K562 (cell line): ENCODE measurements around the gene CTSH. TPM values are rescaled to one million over a fixed set of nuclear protein-coding genes. Genes with fewer than 3 reads are reported as not detected.
A peak's percentile ranks its signal among the peaks of the same experiment; 100 is the strongest.

Experiments
- ATAC-seq: fragments of 200-7000 bp; cut with Tn5 transposase; 3 replicates; pipeline ENCODE4 v1.9.1; 2020; ENCODE audit warnings: moderate library complexity
- BruUV-seq: library from RNA; stranded (reverse); fragments of 400-500 nt; replicated peaks from 2 replicates; lab custom pipeline; 2021; lab: Mats Ljungman, UMichigan
- CTCF ChIA-PET: fragments of 300-600 bp; formaldehyde crosslinking; extraction: SDS; loops from one replicate; lab custom pipeline; 2021; ENCODE audit warnings: low intra/inter-chr PET ratio; lab: Yijun Ruan, JAX
- POLR2A ChIA-PET: fragments of 300-600, 350-650 bp; sonication (Branson Sonifier 250); formaldehyde crosslinking; extraction: SDS; loops from one replicate; lab custom pipeline; 2021; ENCODE audit warnings: antibody characterized with exemption, inconsistent platforms; lab: Yijun Ruan, JAX
- DNase-seq, 4 experiments: peaks; one replicate each; pipeline versions ENCODE4 v3.0.0 to v3.0.0-alpha.2; 2011 to 2018; ENCODE audit warnings: low spot score in 3 of 4, mixed read lengths in 3 of 4; ENCODE audit errors: extremely low read depth in 1 of 4
- FAIRE-seq: peaks from 2 replicates; lab custom pipeline; 2011; peaks lifted over from hg19 to GRCh38; lab: Jason Lieb, UNC
- H2AFZ ChIP-seq: 2 replicates; pipeline ENCODE4 v1.6.0; 2011; ENCODE audit warnings: low read depth, low read length, control low read depth, inconsistent platforms
- H3K27ac ChIP-seq: fragments of 200-600 bp; 3 replicates; pipeline ENCODE4 v1.8.0; 2011; ENCODE audit warnings: low read depth, mild to moderate bottlenecking, control low read depth, inconsistent platforms, low read length, moderate library complexity, mixed read lengths; ENCODE audit errors: extremely low read depth
- H3K27me3 ChIP-seq, 2 experiments: fragments of 300-600 bp in 1 of 2; 2 replicates in 1 of 2; 3 replicates in 1 of 2; pipeline versions ENCODE4 v1.6.0 to v1.8.0; 2011; ENCODE audit warnings: inconsistent platforms in 2 of 2, low read length in 2 of 2, mild to moderate bottlenecking in 1 of 2, mixed read lengths in 1 of 2, moderate library complexity in 1 of 2; ENCODE audit not compliant: control insufficient read depth in 2 of 2, insufficient read depth in 2 of 2
- H3K36me3 ChIP-seq: fragments of 300-600 bp; 3 replicates; pipeline ENCODE4 v1.8.0; 2011; ENCODE audit warnings: mild to moderate bottlenecking, low read length, inconsistent platforms; ENCODE audit not compliant: control insufficient read depth, insufficient read depth
- H3K4me1 ChIP-seq, 2 experiments: fragments of 200-600 bp in 1 of 2; replicated peaks in 1 of 2; 2 replicates in 1 of 2; 3 replicates in 1 of 2; pipeline versions ENCODE4 v1.5.1 to v1.8.0; 2011; ENCODE audit warnings: inconsistent platforms in 2 of 2, low read length in 2 of 2, mild to moderate bottlenecking in 1 of 2, mixed read lengths in 1 of 2, moderate library complexity in 1 of 2; ENCODE audit not compliant: control insufficient read depth in 2 of 2, insufficient read depth in 2 of 2
- H3K4me2 ChIP-seq: 2 replicates; pipeline ENCODE4 v1.6.1; 2011; ENCODE audit warnings: low read length, control low read depth, inconsistent platforms, mixed read lengths; ENCODE audit not compliant: insufficient read depth
- H3K4me3 ChIP-seq: fragments of 200-600 bp; sonication (generic), shearing (Covaris generic); 2 replicates; pipeline ENCODE4 v1.5.1; 2016; ENCODE audit warnings: control low read depth, inconsistent platforms
- H3K79me2 ChIP-seq: fragments of 200-600 bp; 3 replicates; pipeline ENCODE4 v1.8.0; 2011; ENCODE audit warnings: low read length, inconsistent platforms; ENCODE audit not compliant: control insufficient read depth, insufficient read depth
- H3K9ac ChIP-seq, 2 experiments: 2 replicates each; pipeline versions ENCODE4 v1.6.0 to v1.6.1; 2011; ENCODE audit warnings: low read depth in 2 of 2, low read length in 2 of 2, control low read depth in 1 of 2, inconsistent platforms in 1 of 2, mild to moderate bottlenecking in 1 of 2, mixed read lengths in 1 of 2; ENCODE audit not compliant: insufficient read depth in 1 of 2
- H3K9me1 ChIP-seq: one replicate; pipeline ENCODE4 v1.6.0; 2011; ENCODE audit warnings: inconsistent platforms, mild to moderate bottlenecking, low read length, moderate library complexity; ENCODE audit not compliant: control insufficient read depth, insufficient read depth
- H3K9me3 ChIP-seq: replicated peaks from 2 replicates; pipeline ENCODE4 v1.5.1; 2011; ENCODE audit warnings: low read depth, low read length, inconsistent platforms; ENCODE audit not compliant: control insufficient read depth, insufficient read depth
- H4K20me1 ChIP-seq: replicated peaks from 2 replicates; pipeline ENCODE4 v1.6.1; 2011; ENCODE audit warnings: low read length, inconsistent platforms, mixed read lengths; ENCODE audit not compliant: control insufficient read depth, insufficient read depth
- CHCHD3 ChIP-seq: fragments of 250-450 bp; sonication (Bioruptor Pico); IDR thresholded peaks from 2 replicates; pipeline ENCODE4 v2.1.2; 2022; ENCODE audit warnings: mild to moderate bottlenecking
- DPF2 ChIP-seq: fragments of 450-650 bp; IDR thresholded peaks from 2 replicates; pipeline ENCODE4 v1.6.1; 2016
- MAZ ChIP-seq, 2 experiments: fragments of 450-650 bp in 1 of 2; sonication (generic) in 1 of 2; formaldehyde crosslinking; IDR thresholded peaks in 1 of 2; conservative IDR thresholded peaks in 1 of 2; 2 replicates each; pipeline versions ENCODE4 v1.4.0 to v1.5.0; 2020; ENCODE audit warnings: mild to moderate bottlenecking in 1 of 2, missing genetic modification reagents in 1 of 2
- PHF21A ChIP-seq: fragments of 450-650 bp; IDR thresholded peaks from 2 replicates; pipeline ENCODE4 v1.6.1; 2017; ENCODE audit warnings: low read depth, borderline replicate concordance
- TRIM25 ChIP-seq: fragments of 450-650 bp; IDR thresholded peaks from 2 replicates; pipeline ENCODE4 v1.7.0; 2016; ENCODE audit warnings: borderline replicate concordance
- VEZF1 ChIP-seq: fragments of 200-800 bp; sonication (Bioruptor generic); IDR thresholded peaks from 2 replicates; pipeline ENCODE4 v1.6.1; 2017; ENCODE audit warnings: missing genetic modification characterization, missing compliant biosample characterization
- ZFP1 ChIP-seq: fragments of 450-650 bp; formaldehyde crosslinking; IDR thresholded peaks from 2 replicates; pipeline ENCODE4 v1.4.0; 2020; ENCODE audit warnings: mild to moderate bottlenecking, mixed read lengths
- WGBS: fragments of 100-300 bp; shearing (Covaris generic); methylation state at CpG from one replicate; pipeline ENCODE4 v1.1.6; 2016; ENCODE audit warnings: low coverage, mixed read lengths; ENCODE audit not compliant: insufficient coverage; ENCODE audit errors: missing lambda C conversion rate; 5-methylcytosine and 5-hydroxymethylcytosine counted together
- in situ Hi-C: fragments of 300-500 bp; cut with MboI; formaldehyde crosslinking; loops from 4 replicates; pipeline ENCODE4 v1.15.0; 2018; ENCODE audit warnings: inconsistent platforms, mixed read lengths
- intact Hi-C: fragments of 100-400 bp; cut with micrococcal nuclease; formaldehyde crosslinking; loops from 2 replicates; pipeline ENCODE4 v1.14.2; 2022
- polyA plus RNA-seq, 8 experiments: library from polyadenylated mRNA; depleted of rRNA in 4 of 8; stranded (reverse) in 5 of 8; unstranded in 3 of 8; fragments of >200 nt; fragmentation: Nextera tagmentation in 2 of 8; fragmentation: Illumina TruSeq in 1 of 8; extraction: Ambion mirVana in 2 of 8; extraction: Trizol in 1 of 8; gene quantifications; 2 replicates each; pipeline versions ENCODE4 v1.2.1 to v1.2.3, GENCODE V29; 2011 to 2014; ENCODE audit warnings: inconsistent platforms in 1 of 8, missing spikeins in 1 of 8
- total RNA-seq, 7 experiments: library from RNA; depleted of rRNA in 6 of 7; stranded (reverse); fragments of >200 nt in 6 of 7; fragmentation: Illumina TruSeq in 2 of 7; extraction: Trizol in 2 of 7; gene quantifications; 2 replicates each; pipeline versions ENCODE4 v1.2.1 to v1.2.3, GENCODE V29; 2011 to 2021; ENCODE audit warnings: low replicate concordance in 1 of 7

Gene CTSH
- total and polyA plus RNA-seq, 9 of the 15 experiments (the other 6 are each of a cell fraction or from before 2014, with no cell fraction given), result 15.0 to 462 (median 173) TPM

- Histone ChIP-seq H3K9me3 (no peaks in the 10 kb centered on the region), H3K4me1 (peaks cover 15 to 27% of the 10 kb centered on the region in 2 experiments; a peak in 4 of 5 replicates), H3K4me3 (no peak overlapping the region), H2AFZ (no peak overlapping the region), H3K27ac (no peak overlapping the region), H3K36me3 (peaks cover 41% of the 10 kb centered on the region; the same call in 2 of the 3 replicates), H4K20me1 (no peaks in the 10 kb centered on the region), H3K4me2 (no peak overlapping the region), H3K9ac (no peak overlapping the region), H3K27me3 (no peaks in the 10 kb centered on the region), H3K9me1 (no peaks in the 10 kb centered on the region), H3K79me2 (peaks cover 39% of the 10 kb centered on the region)
- no TSS peak for BruUV-seq
- intact Hi-C loops, result no loop called here
- POLR2A ChIA-PET, result interaction anchor here (0.7 to 1.8 kb wide), 2 partner anchors 12 to 29 kb away, joined by 4 to 6 read pairs; no protein-coding TSS in a partner anchor
- no peak for DNase-seq
- 84% methylated on average over 6 of the region's 6 CpGs for WGBS
- no peak for TF ChIP-seq CHCHD3 (CRISPR knock-in tag)
- CTCF ChIA-PET, result no interaction called here
- ATAC-seq, result no peak
- in situ Hi-C loops, result no loop called here
- no peak for FAIRE-seq
Observed at GRCh38 chr15:78938658-78939488, 6.0 kb downstream of the CTSH start.

- in situ Hi-C loops, result no loop called here
- Histone ChIP-seq H3K4me1 (peaks cover 14 to 18% of the 10 kb centered on the region in 2 experiments; a peak in 4 of 5 replicates), H3K27ac (peak overlapping the region; percentile 63), H3K79me2 (peaks cover 23% of the 10 kb centered on the region; the same call in 2 of the 3 replicates), H2AFZ (peak overlapping the region; percentile 68), H4K20me1 (no peaks in the 10 kb centered on the region), H3K9me3 (no peaks in the 10 kb centered on the region), H3K36me3 (peaks cover 56% of the 10 kb centered on the region; the same call in 2 of the 3 replicates), H3K9me1 (no peaks in the 10 kb centered on the region), H3K27me3 (no peaks in the 10 kb centered on the region), H3K9ac (peak overlapping the region; percentile 51 to 83), H3K4me2 (peak overlapping the region; percentile 74), H3K4me3 (peak overlapping the region; percentile 20)
- ChIA-PET CTCF (interaction anchor here (0.7 kb wide), 1 partner anchor 223 kb away, joined by 3 read pairs; no protein-coding TSS in a partner anchor), POLR2A (interaction anchor here (0.6 to 1.8 kb wide), 6 partner anchors 11 to 1587 kb away, joined by 3 to 6 read pairs (median 4); no protein-coding TSS in a partner anchor)
- BruUV-seq, result no TSS peak
- ATAC-seq (peak; percentile 91), FAIRE-seq (peak; percentile 97), DNase-seq (peak; percentile 53 to 91 (median 72))
- intact Hi-C loops, result no loop called here
- 4% methylated on average over 14 of the region's 14 CpGs for WGBS
- no peak for TF ChIP-seq ZFP1 (CRISPR knock-in tag)
- TF ChIP-seq PHF21A, result 0 out of 2 replicates have a peak, but pooled peaks have one; percentile 16
- TF ChIP-seq VEZF1 (CRISPR knock-in tag), result peak; percentile 57; the same call in 1 of the 2 replicates
- peak in 1 of 2 experiments; percentile 85; a peak in 2 of 4 replicates for TF ChIP-seq MAZ (CRISPR knock-in tag; conservative IDR thresholded peaks at IDR 0.05 in 1 of 2, IDR thresholded peaks at IDR 0.05 in 1 of 2)
- TF ChIP-seq TRIM25, result no peak
- TF ChIP-seq DPF2, result peak; percentile 76
Observed at GRCh38 chr15:78937132-78937739, 7.6 kb downstream of the CTSH start.
